Upper lobe of left lung (tissue), 4 donors: Measurements from ENCODE around the gene PRELP.

ENCODE experiments used
- POLR2A ChIP-seq, 4 donors: fragments of 450-650 bp; IDR thresholded peaks; one replicate each; pipeline ENCODE4 v1.5.1; 2016 to 2017; ENCODE audit warnings: antibody characterized with exemption in 4 of 4, mild to moderate bottlenecking in 2 of 4
- TF ChIP-seq, protein P1 (sequence below), 6 experiments: fragments of 450-650 bp in 4 of 6; fragments of 200-600 bp in 2 of 6; sonication (generic) in 2 of 6; IDR thresholded peaks; one replicate each; pipeline ENCODE4 v1.5.1; 2016 to 2019; ENCODE audit warnings: antibody characterized with exemption in 6 of 6

DNA sequence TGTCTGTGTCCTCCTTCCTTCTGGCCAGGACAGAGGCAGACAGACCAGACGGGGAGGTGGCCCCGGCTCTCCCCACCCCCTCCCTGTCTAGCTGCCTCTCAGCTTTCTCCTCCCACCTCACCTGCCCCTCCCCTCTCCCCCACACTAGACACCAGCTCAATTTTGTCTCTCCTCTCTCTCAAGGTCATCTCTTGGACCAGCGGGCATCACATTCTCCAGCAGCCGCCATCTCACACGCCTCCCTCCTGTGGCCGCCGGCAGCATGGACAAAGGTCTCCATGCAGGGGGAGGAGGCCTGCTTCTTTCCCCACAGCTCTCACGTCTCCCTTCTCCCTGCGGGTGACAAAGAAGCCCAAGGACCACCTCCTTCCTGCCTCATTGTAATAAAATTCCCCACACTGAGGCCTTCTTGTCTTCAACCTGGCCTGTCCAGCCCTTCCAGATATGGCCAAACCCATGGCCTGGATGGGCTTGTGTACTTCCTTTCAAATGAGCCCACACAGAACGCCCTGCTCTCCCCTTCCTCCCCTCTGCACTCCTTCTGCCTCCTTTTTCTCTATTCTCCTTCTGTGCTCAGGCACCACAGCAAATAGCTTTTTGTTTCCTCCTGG is 33.0 kb downstream of the PRELP start:
- TF ChIP-seq, protein P1, sequence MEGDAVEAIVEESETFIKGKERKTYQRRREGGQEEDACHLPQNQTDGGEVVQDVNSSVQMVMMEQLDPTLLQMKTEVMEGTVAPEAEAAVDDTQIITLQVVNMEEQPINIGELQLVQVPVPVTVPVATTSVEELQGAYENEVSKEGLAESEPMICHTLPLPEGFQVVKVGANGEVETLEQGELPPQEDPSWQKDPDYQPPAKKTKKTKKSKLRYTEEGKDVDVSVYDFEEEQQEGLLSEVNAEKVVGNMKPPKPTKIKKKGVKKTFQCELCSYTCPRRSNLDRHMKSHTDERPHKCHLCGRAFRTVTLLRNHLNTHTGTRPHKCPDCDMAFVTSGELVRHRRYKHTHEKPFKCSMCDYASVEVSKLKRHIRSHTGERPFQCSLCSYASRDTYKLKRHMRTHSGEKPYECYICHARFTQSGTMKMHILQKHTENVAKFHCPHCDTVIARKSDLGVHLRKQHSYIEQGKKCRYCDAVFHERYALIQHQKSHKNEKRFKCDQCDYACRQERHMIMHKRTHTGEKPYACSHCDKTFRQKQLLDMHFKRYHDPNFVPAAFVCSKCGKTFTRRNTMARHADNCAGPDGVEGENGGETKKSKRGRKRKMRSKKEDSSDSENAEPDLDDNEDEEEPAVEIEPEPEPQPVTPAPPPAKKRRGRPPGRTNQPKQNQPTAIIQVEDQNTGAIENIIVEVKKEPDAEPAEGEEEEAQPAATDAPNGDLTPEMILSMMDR (IDR thresholded peaks at IDR 0.05) = no peak
- TF ChIP-seq POLR2A (IDR thresholded peaks at IDR 0.05) = no peak
